Activated naive CD8-positive, alpha-beta T cell treated with anti-CD3 and anti-CD28 coated beads, Interleukin-2, amount 10 ng/mL, durations not matched to agents 7 days and 5 days (primary cell): ENCODE results near the gene STOML2. TPM values are rescaled to one million over a fixed set of nuclear protein-coding genes. Genes with fewer than 3 reads are reported as not detected.

ENCODE experiments used
- ATAC-seq: fragments of 150-1000 bp; cut with Tn5 transposase; one replicate; pipeline ENCODE4 v1.10.0; 2021; ENCODE audit warnings: low read depth, moderate library complexity
- POLR2A ChIA-PET: fragments of 350-600 bp; sonication (Branson Sonifier 250); formaldehyde crosslinking; loops from one replicate; lab custom pipeline; 2021; ENCODE audit warnings: antibody characterized with exemption; lab: Charles Lee
- DNase-seq: peaks from one replicate; pipeline ENCODE4 v3.0.0; 2021
- H3K27ac Mint-ChIP-seq: one replicate; pipeline ENCODE4 v1.8.0; 2022; ENCODE audit warnings: mild to moderate bottlenecking, mixed read lengths
- H3K27me3 Mint-ChIP-seq: one replicate; pipeline ENCODE4 v1.8.0; 2022; ENCODE audit warnings: mild to moderate bottlenecking, moderate library complexity, mixed read lengths
- H3K36me3 Mint-ChIP-seq: one replicate; pipeline ENCODE4 v1.8.0; 2021; ENCODE audit warnings: mild to moderate bottlenecking, mixed read lengths
- H3K4me1 Mint-ChIP-seq: one replicate; pipeline ENCODE4 v1.8.0; 2021; ENCODE audit warnings: mixed read lengths
- H3K4me3 Mint-ChIP-seq: one replicate; pipeline ENCODE4 v1.8.0; 2022; ENCODE audit warnings: mild to moderate bottlenecking, moderate library complexity, mixed read lengths
- H3K9me3 Mint-ChIP-seq: one replicate; pipeline ENCODE4 v1.8.0; 2021; ENCODE audit warnings: mixed read lengths
- total RNA-seq, 2 experiments: library from RNA; stranded (reverse); gene quantifications; one replicate each; pipeline ENCODE4 v1.2.3, GENCODE V29; 2021

Gene STOML2
- total RNA-seq, 2 experiments from 2014 or later, result 90.3 to 91.9 TPM

GRCh38 chr9:35114113-35114839 is 11.3 kb upstream of the STOML2 start:
- Mint-ChIP-seq H3K27ac (peak overlapping the region; percentile 98), H3K36me3 (peaks cover 7% of the 10 kb centered on the region), H3K27me3 (peaks cover 5% of the 10 kb centered on the region), H3K4me3 (peak overlapping the region; percentile 100), H3K9me3 (no peaks in the 10 kb centered on the region), H3K4me1 (peaks cover 52% of the 10 kb centered on the region)
- ATAC-seq (peak; percentile 24), DNase-seq (peak; percentile 67)
- POLR2A ChIA-PET, result interaction anchor here (0.9 to 3.7 kb wide), 7 partner anchors 11 to 534 kb away, joined by 3 to 47 read pairs (median 9); partner anchors contain the start of genes FANCG, PIGO, STOML2 and VCP

- Mint-ChIP-seq H3K9me3 (no peaks in the 10 kb centered on the region), H3K27ac (peak overlapping the region; percentile 69), H3K4me3 (peak overlapping the region; percentile 80), H3K36me3 (peaks cover 7% of the 10 kb centered on the region), H3K27me3 (no peaks in the 10 kb centered on the region), H3K4me1 (peaks cover 54% of the 10 kb centered on the region)
- POLR2A ChIA-PET, result interaction anchor here (0.7 to 2.3 kb wide), 5 partner anchors 10 to 49 kb away, joined by 3 to 17 read pairs (median 7); partner anchors contain the start of genes FANCG, STOML2 and VCP
- no peak for ATAC-seq
- DNase-seq, result no peak
Measured at GRCh38 chr9:35112257-35113020, 9.5 kb upstream of the STOML2 start.

- Mint-ChIP-seq H3K36me3 (peaks cover 7% of the 10 kb centered on the region), H3K4me3 (peak overlapping the region; percentile 80), H3K9me3 (no peaks in the 10 kb centered on the region), H3K27me3 (no peaks in the 10 kb centered on the region), H3K27ac (peak overlapping the region; percentile 69), H3K4me1 (peaks cover 47% of the 10 kb centered on the region)
- DNase-seq, result peak; percentile 90
- POLR2A ChIA-PET, result interaction anchor here (0.6 to 2.3 kb wide), 10 partner anchors 8 to 554 kb away, joined by 3 to 17 read pairs (median 4); partner anchors contain the start of genes FANCG, PIGO, STOML2 and VCP
- ATAC-seq, result peak; percentile 64
Measured at GRCh38 chr9:35111001-35111933, 8.3 kb upstream of the STOML2 start.

GRCh38 chr9:35110327-35110761 is 7.4 kb upstream of the STOML2 start:
- ATAC-seq (no peak), DNase-seq (no peak)
- Mint-ChIP-seq H3K4me1 (peaks cover 43% of the 10 kb centered on the region), H3K4me3 (peak overlapping the region; percentile 80), H3K27ac (no peak overlapping the region), H3K36me3 (peaks cover 13% of the 10 kb centered on the region), H3K27me3 (no peaks in the 10 kb centered on the region), H3K9me3 (no peaks in the 10 kb centered on the region)
- POLR2A ChIA-PET, result interaction anchor here (1.3 to 2.3 kb wide), 4 partner anchors 7 to 494 kb away, joined by 3 to 17 read pairs (median 12); partner anchors contain the start of genes FANCG, STOML2 and VCP

- POLR2A ChIA-PET, result no interaction called here
- Mint-ChIP-seq H3K27me3 (no peaks in the 10 kb centered on the region), H3K9me3 (no peaks in the 10 kb centered on the region), H3K36me3 (peaks cover 15% of the 10 kb centered on the region), H3K4me3 (no peak overlapping the region), H3K4me1 (peaks cover 34% of the 10 kb centered on the region), H3K27ac (no peak overlapping the region)
- DNase-seq, result no peak
- no peak for ATAC-seq
Measured at GRCh38 chr9:35108946-35109575, 6.1 kb upstream of the STOML2 start.

GRCh38 chr9:35108461-35108860 is 5.5 kb upstream of the STOML2 start:
- POLR2A ChIA-PET, result no interaction called here
- Mint-ChIP-seq H3K27ac (no peak overlapping the region), H3K4me1 (peaks cover 31% of the 10 kb centered on the region), H3K36me3 (peaks cover 10% of the 10 kb centered on the region), H3K4me3 (no peak overlapping the region), H3K27me3 (no peaks in the 10 kb centered on the region), H3K9me3 (no peaks in the 10 kb centered on the region)
- DNase-seq (no peak), ATAC-seq (no peak)

GRCh38 chr9:35107297-35108290 is 4.7 kb upstream of the STOML2 start:
- DNase-seq (no peak), ATAC-seq (no peak)
- no peaks in the 10 kb centered on the region for H3K9me3 Mint-ChIP-seq
- H3K27ac Mint-ChIP-seq, result no peak overlapping the region
- H3K4me1 Mint-ChIP-seq, result peaks cover 34% of the 10 kb centered on the region
- H3K36me3 Mint-ChIP-seq, result peaks cover 10% of the 10 kb centered on the region
- no peaks in the 10 kb centered on the region for H3K27me3 Mint-ChIP-seq
- POLR2A ChIA-PET, result no interaction called here
- no peak overlapping the region for H3K4me3 Mint-ChIP-seq

GRCh38 chr9:35106343-35106730 is 3.4 kb upstream of the STOML2 start:
- H3K27ac Mint-ChIP-seq, result no peak overlapping the region
- peaks cover 34% of the 10 kb centered on the region for H3K4me1 Mint-ChIP-seq
- H3K27me3 Mint-ChIP-seq, result no peaks in the 10 kb centered on the region
- DNase-seq, result no peak
- H3K9me3 Mint-ChIP-seq, result no peaks in the 10 kb centered on the region
- ATAC-seq, result no peak
- peaks cover 13% of the 10 kb centered on the region for H3K36me3 Mint-ChIP-seq
- H3K4me3 Mint-ChIP-seq, result no peak overlapping the region
- POLR2A ChIA-PET, result interaction anchor here (0.5 kb wide), 1 partner anchor 22 kb away, joined by 4 read pairs; no protein-coding TSS in a partner anchor

GRCh38 chr9:35105571-35106342 is 2.8 kb upstream of the STOML2 start:
- DNase-seq, result no peak
- no peak overlapping the region for H3K4me3 Mint-ChIP-seq
- POLR2A ChIA-PET, result interaction anchor here (4.5 kb wide), 1 partner anchor 9 kb away, joined by 47 read pairs; the partner anchor contains the start of gene ATOSB
- no peaks in the 10 kb centered on the region for H3K9me3 Mint-ChIP-seq
- peaks cover 16% of the 10 kb centered on the region for H3K36me3 Mint-ChIP-seq
- no peak overlapping the region for H3K27ac Mint-ChIP-seq
- H3K4me1 Mint-ChIP-seq, result peaks cover 36% of the 10 kb centered on the region
- H3K27me3 Mint-ChIP-seq, result no peaks in the 10 kb centered on the region
- no peak for ATAC-seq

- POLR2A ChIA-PET, result interaction anchor here (4.5 kb wide), 1 partner anchor 10 kb away, joined by 47 read pairs; the partner anchor contains the start of gene ATOSB
Measured at GRCh38 chr9:35105126-35105525, 2.2 kb upstream of the STOML2 start.

GRCh38 chr9:35104586-35104985 is 1.7 kb upstream of the STOML2 start:
- peaks cover 23% of the 10 kb centered on the region for H3K36me3 Mint-ChIP-seq

More at GRCh38 chr9:35105126-35105525, 2.2 kb upstream of the STOML2 start:
- Mint-ChIP-seq H3K9me3 (no peaks in the 10 kb centered on the region), H3K27ac (no peak overlapping the region), H3K4me3 (no peak overlapping the region), H3K36me3 (peaks cover 20% of the 10 kb centered on the region), H3K4me1 (peaks cover 31% of the 10 kb centered on the region), H3K27me3 (no peaks in the 10 kb centered on the region)
- ATAC-seq (no peak), DNase-seq (no peak)

More at GRCh38 chr9:35104586-35104985, 1.7 kb upstream of the STOML2 start:
- ATAC-seq, result no peak
- POLR2A ChIA-PET, result interaction anchor here (3.1 to 4.5 kb wide), 2 partner anchors 10 to 25 kb away, joined by 34 to 47 read pairs; partner anchors contain the start of genes ATOSB and FANCG
- no peak for DNase-seq
- Mint-ChIP-seq H3K4me3 (no peak overlapping the region), H3K4me1 (peaks cover 32% of the 10 kb centered on the region), H3K27ac (no peak overlapping the region), H3K9me3 (no peaks in the 10 kb centered on the region), H3K27me3 (no peaks in the 10 kb centered on the region)
